ENCODE results near the gene LETM1.

- TF ChIP-seq CBX1 (IDR thresholded peaks at IDR 0.05; ENCODE audit: low read depth), result no peak
- TF ChIP-seq HDAC6 (IDR thresholded peaks at IDR 0.05; ENCODE audit: low read depth, low read length), result no peak
Measured at GRCh38 chr4:1787411-1788077, 68.4 kb downstream of the LETM1 start.
